CD14-positive monocyte (primary cell): ENCODE results near the gene TMEM271. TPM values are rescaled to one million over a fixed set of nuclear protein-coding genes. Genes with fewer than 3 reads are reported as not detected.

Experiments
- DNase-seq, 3 donors: peaks; one replicate each; pipeline ENCODE4 v3.0.0-alpha.2; 2011 to 2022
- H2AFZ ChIP-seq: 2 replicates; pipeline ENCODE4 v1.6.0; 2012; ENCODE audit warnings: mild to moderate bottlenecking, low read depth, low read length, inconsistent platforms; ENCODE audit not compliant: insufficient read depth, poor library complexity, severe bottlenecking
- H3K27ac ChIP-seq, 2 donors: 1 replicate in 1 of 2; 2 replicates in 1 of 2; pipeline ENCODE4 v1.5.1; 2012 to 2013; ENCODE audit warnings: low read length in 2 of 2, control low read depth in 1 of 2, inconsistent platforms in 1 of 2, low read depth in 1 of 2, mild to moderate bottlenecking in 1 of 2
- H3K27me3 ChIP-seq, 2 donors: one replicate each; pipeline versions ENCODE4 v1.6.0 to v1.6.1; 2011 to 2013; ENCODE audit warnings: low read length in 2 of 2; ENCODE audit not compliant: control insufficient read depth in 2 of 2, insufficient read depth in 2 of 2
- H3K36me3 ChIP-seq, 2 donors: replicated peaks in 1 of 2; 1 replicate in 1 of 2; 2 replicates in 1 of 2; pipeline versions ENCODE4 v1.5.1 to v1.6.1; 2012 to 2013; ENCODE audit warnings: low read length in 2 of 2, control low read depth in 1 of 2, inconsistent platforms in 1 of 2, mild to moderate bottlenecking in 1 of 2; ENCODE audit not compliant: insufficient read depth in 2 of 2, control insufficient read depth in 1 of 2
- H3K4me1 ChIP-seq, 2 donors: 1 replicate in 1 of 2; 2 replicates in 1 of 2; pipeline versions ENCODE4 v1.5.1 to v1.6.1; 2012 to 2013; ENCODE audit warnings: low read length in 2 of 2, control low read depth in 1 of 2, inconsistent platforms in 1 of 2, mild to moderate bottlenecking in 1 of 2, moderate library complexity in 1 of 2; ENCODE audit not compliant: insufficient read depth in 2 of 2, control insufficient read depth in 1 of 2
- H3K4me2 ChIP-seq: replicated peaks from 2 replicates; pipeline ENCODE3; 2012; ENCODE audit warnings: low read length, moderate library complexity, mild to moderate bottlenecking; ENCODE audit not compliant: poor library complexity, severe bottlenecking; ENCODE audit errors: extremely low read depth
- H3K4me3 ChIP-seq, 3 experiments: fragments of 200-600 bp in 1 of 3; sonication (generic) in 1 of 3; replicated peaks in 1 of 3; 1 replicate in 2 of 3; 2 replicates in 1 of 3; pipeline ENCODE4 v1.5.1; 2011 to 2013; ENCODE audit warnings: low read length in 3 of 3, mild to moderate bottlenecking in 3 of 3, control low read depth in 2 of 3, low read depth in 2 of 3, inconsistent platforms in 1 of 3, moderate library complexity in 1 of 3
- H3K79me2 ChIP-seq: 2 replicates; pipeline ENCODE4 v1.6.0; 2012; ENCODE audit warnings: mild to moderate bottlenecking, control low read depth, inconsistent platforms, low read length, moderate library complexity; ENCODE audit not compliant: insufficient read depth
- H3K9ac ChIP-seq: 2 replicates; pipeline ENCODE4 v1.6.0; 2017; ENCODE audit warnings: low read length, mild to moderate bottlenecking; ENCODE audit not compliant: insufficient read depth, poor library complexity, severe bottlenecking
- H3K9me3 ChIP-seq, 2 donors: replicated peaks in 1 of 2; 1 replicate in 1 of 2; 2 replicates in 1 of 2; pipeline versions ENCODE4 v1.5.1 to v1.6.1; 2012 to 2013; ENCODE audit warnings: low read length in 2 of 2, control low read depth in 1 of 2; ENCODE audit not compliant: control insufficient read depth in 1 of 2, insufficient read depth in 1 of 2
- H4K20me1 ChIP-seq: 2 replicates; pipeline ENCODE4 v1.6.0; 2012; ENCODE audit warnings: mild to moderate bottlenecking, low read length, control low read depth, moderate library complexity; ENCODE audit not compliant: insufficient read depth
- H3K27ac Mint-ChIP-seq, 7 donors: one replicate each; pipeline ENCODE4 v1.8.0; 2020; ENCODE audit warnings: mild to moderate bottlenecking in 7 of 7, mixed read lengths in 7 of 7, moderate library complexity in 6 of 7, inconsistent platforms in 2 of 7
- H3K27me3 Mint-ChIP-seq, 3 donors: one replicate each; pipeline ENCODE4 v1.8.0; 2021 to 2022; ENCODE audit warnings: low read depth in 3 of 3, mild to moderate bottlenecking in 3 of 3, mixed read lengths in 3 of 3, moderate library complexity in 3 of 3, inconsistent platforms in 1 of 3
- H3K36me3 Mint-ChIP-seq, 2 donors: one replicate each; pipeline ENCODE4 v1.8.0; 2020; ENCODE audit warnings: mixed read lengths in 2 of 2, inconsistent platforms in 1 of 2, mild to moderate bottlenecking in 1 of 2
- H3K4me1 Mint-ChIP-seq: one replicate; pipeline ENCODE4 v1.8.0; 2020; ENCODE audit warnings: mild to moderate bottlenecking, mixed read lengths
- H3K4me3 Mint-ChIP-seq, 2 donors: one replicate each; pipeline ENCODE4 v1.8.0; 2020; ENCODE audit warnings: mild to moderate bottlenecking in 2 of 2, mixed read lengths in 2 of 2, moderate library complexity in 1 of 2
- H3K9me3 Mint-ChIP-seq, 7 donors: one replicate each; pipeline ENCODE4 v1.8.0; 2020 to 2022; ENCODE audit warnings: mixed read lengths in 7 of 7, mild to moderate bottlenecking in 6 of 7, moderate library complexity in 6 of 7, inconsistent platforms in 2 of 7
- CTCF ChIP-seq: fragments of 200-600 bp; IDR thresholded peaks from one replicate; pipeline ENCODE4 v1.8.0; 2022; ENCODE audit warnings: antibody characterized with exemption, mild to moderate bottlenecking
- WGBS: methylation state at CpG from one replicate; pipeline ENCODE4 v1.1.5; 2013; ENCODE audit warnings: missing lambda C conversion rate; ENCODE audit not compliant: insufficient coverage; 5-methylcytosine and 5-hydroxymethylcytosine counted together
- intact Hi-C, 2 donors: fragments of 100-400 bp; cut with micrococcal nuclease; formaldehyde crosslinking; loops; one replicate each; pipeline versions ENCODE4 v1.15.0 to v1.15.1; 2023
- polyA plus RNA-seq, 3 donors: library from polyadenylated mRNA; depleted of rRNA in 1 of 3; unstranded in 2 of 3; stranded (reverse) in 1 of 3; fragments of 300-500 nt in 2 of 3; fragments of >200 nt in 1 of 3; fragmentation: Illumina TruSeq in 2 of 3; gene quantifications; 1 replicate in 2 of 3; 2 replicates in 1 of 3; pipeline ENCODE4 v1.2.3, GENCODE V29; 2012 to 2021

The TMEM271 gene
- polyA plus RNA-seq, 3 donors = not detected

DNA sequence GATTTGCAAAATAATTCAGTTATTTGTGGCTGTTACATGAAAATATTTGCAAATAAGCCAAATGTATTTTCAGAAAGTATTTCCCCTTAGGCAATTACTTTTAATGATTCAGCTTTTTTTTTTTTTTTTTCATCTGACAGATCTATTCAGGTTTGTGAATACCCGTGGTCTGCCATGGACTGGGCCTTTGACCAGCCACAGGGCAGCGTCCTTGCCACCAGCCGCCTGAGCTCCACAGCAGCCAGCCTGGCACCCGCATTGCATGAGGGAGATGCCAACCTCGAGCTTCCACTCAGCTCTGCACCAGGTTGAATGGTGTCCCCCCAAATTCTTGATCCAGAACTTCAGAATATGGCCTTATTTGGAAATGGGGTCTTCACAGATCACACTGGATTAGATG is 14.7 kb downstream of the TMEM271 start:
- Histone ChIP-seq H3K4me3 (no peak overlapping the region), H3K36me3 (no peaks in the 10 kb centered on the region), H3K27me3 (no peaks in the 10 kb centered on the region), H2AFZ (no peak overlapping the region), H3K9ac (no peak overlapping the region), H3K27ac (no peak overlapping the region), H3K4me2 (no peak overlapping the region), H4K20me1 (no peaks in the 10 kb centered on the region), H3K79me2 (no peaks in the 10 kb centered on the region), H3K9me3 (peaks cover 11 to 24% of the 10 kb centered on the region in 2 donors), H3K4me1 (no peaks in the 10 kb centered on the region)
- TF ChIP-seq CTCF = no peak
- Mint-ChIP-seq H3K4me3 (no peak overlapping the region), H3K4me1 (no peaks in the 10 kb centered on the region), H3K27me3 (peaks cover 7 to 10% (median 9%) of the 10 kb centered on the region in 3 donors), H3K27ac (no peak overlapping the region), H3K36me3 (no peaks in the 10 kb centered on the region), H3K9me3 (peaks cover 47 to 71% (median 61%) of the 10 kb centered on the region in 7 donors)
- intact Hi-C loops = no loop called here
- DNase-seq = no peak
- 73% methylated on average over 4 of the region's 5 CpGs for WGBS

- no peaks in the 10 kb centered on the region for H3K27me3 ChIP-seq
- Mint-ChIP-seq H3K4me1 (no peaks in the 10 kb centered on the region), H3K36me3 (no peaks in the 10 kb centered on the region), H3K27ac (no peak overlapping the region), H3K27me3 (peaks cover 4 to 10% (median 9%) of the 10 kb centered on the region in 3 donors), H3K9me3 (peaks cover 49 to 72% (median 59%) of the 10 kb centered on the region in 7 donors), H3K4me3 (no peak overlapping the region)
- 91% methylated on average over 11 of the region's 12 CpGs for WGBS
- no peak for DNase-seq
- intact Hi-C loops = no loop called here
- no peak overlapping the region for H3K9ac ChIP-seq
- H3K27ac ChIP-seq = no peak overlapping the region
- H4K20me1 ChIP-seq = no peaks in the 10 kb centered on the region
- H2AFZ ChIP-seq = no peak overlapping the region
- no peak overlapping the region for H3K4me2 ChIP-seq
- H3K4me3 ChIP-seq = no peak overlapping the region
- no peak for TF ChIP-seq CTCF
- no peaks in the 10 kb centered on the region for H3K4me1 ChIP-seq
- H3K36me3 ChIP-seq = no peaks in the 10 kb centered on the region
- H3K79me2 ChIP-seq = no peaks in the 10 kb centered on the region
- peaks cover 11 to 23% of the 10 kb centered on the region in 2 donors for H3K9me3 ChIP-seq
These were observed 15.3 kb downstream of the TMEM271 start for GRCh38 chr4:560731-561291.
